Activated T-cell treated with anti-CD3 and anti-CD28 coated beads, Interleukin-2, amount 50 U/mL, for 4 hours (primary cell): ENCODE results near the gene RELA. TPM values are rescaled to one million over a fixed set of nuclear protein-coding genes. Genes with fewer than 3 reads are reported as not detected.
"Not testable (repeated sequence)": the region's sequence is repeated elsewhere in the genome, so short reads cannot be mapped to it uniquely, and the experiment has no call there.

ENCODE experiments used
- ATAC-seq, 2 donors: fragments of 200-7000 bp; cut with Tn5 transposase; one replicate each; pipeline ENCODE4 v1.10.0; 2021
- DNase-seq: peaks from one replicate; pipeline ENCODE4 v3.0.0-alpha.2; 2020
- H3K27me3 Mint-ChIP-seq: one replicate; pipeline ENCODE4 v1.8.0; 2021; ENCODE audit warnings: low read depth, mixed read lengths
- H3K36me3 Mint-ChIP-seq: one replicate; pipeline ENCODE4 v1.8.0; 2022; ENCODE audit warnings: mixed read lengths; ENCODE audit not compliant: insufficient read depth
- H3K4me1 Mint-ChIP-seq: one replicate; pipeline ENCODE4 v1.8.0; 2021; ENCODE audit warnings: low read depth, mixed read lengths
- H3K4me3 Mint-ChIP-seq: one replicate; pipeline ENCODE4 v1.8.0; 2021; ENCODE audit warnings: mild to moderate bottlenecking, moderate library complexity, mixed read lengths
- H3K9me3 Mint-ChIP-seq: one replicate; pipeline ENCODE4 v1.8.0; 2021; ENCODE audit warnings: mixed read lengths
- total RNA-seq, 3 donors: library from RNA; stranded (reverse); gene quantifications; one replicate each; pipeline ENCODE4 v1.2.1, GENCODE V29; 2021

RELA gene
- total RNA-seq, 3 donors from 2014 or later = 108 to 118 (median 111) TPM

DNA sequence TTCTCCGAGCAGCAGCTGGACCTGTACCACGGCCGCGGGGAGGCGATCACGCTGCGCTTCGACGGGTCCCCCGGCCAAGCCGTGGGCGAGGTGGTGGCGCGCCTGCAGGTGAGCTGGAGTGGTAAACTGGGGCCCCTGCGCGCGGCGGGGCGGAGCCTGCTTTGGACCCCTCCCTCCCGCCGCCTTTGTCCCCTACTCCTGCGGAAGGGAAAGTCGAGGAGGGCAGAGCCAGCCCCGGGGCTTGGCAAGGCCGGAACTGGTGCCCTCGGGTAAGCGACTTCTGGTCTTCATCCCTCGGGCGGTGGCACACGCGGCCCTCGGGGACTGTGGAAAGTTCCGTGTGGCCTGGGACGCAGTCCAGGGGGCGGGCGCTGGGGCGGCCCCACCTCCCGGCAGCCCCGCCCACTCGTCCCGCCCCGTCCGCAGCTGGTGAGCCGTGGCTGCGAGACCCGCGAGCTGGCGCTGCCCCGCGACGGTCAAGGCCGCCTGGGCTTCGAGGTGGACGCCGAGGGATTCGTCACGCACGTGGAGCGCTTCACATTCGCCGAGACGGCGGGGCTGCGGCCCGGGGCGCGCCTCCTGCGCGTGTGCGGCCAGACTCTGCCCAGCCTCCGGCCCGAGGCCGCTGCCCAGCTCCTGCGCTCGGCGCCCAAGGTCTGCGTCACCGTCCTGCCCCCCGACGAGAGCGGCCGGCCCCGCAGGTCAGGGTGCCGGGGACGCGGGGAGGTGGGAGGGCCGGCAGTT is 15.6 kb downstream of the RELA start:
- Mint-ChIP-seq H3K4me3 (no peak overlapping the region), H3K9me3 (no peaks in the 10 kb centered on the region), H3K27me3 (no peaks in the 10 kb centered on the region), H3K4me1 (peaks cover 23% of the 10 kb centered on the region), H3K36me3 (peaks cover 15% of the 10 kb centered on the region)
- ATAC-seq (no peak), DNase-seq (peak; percentile 3)

GRCh38 chr11:65646288-65646957 is 16.3 kb downstream of the RELA start:
- H3K4me3 Mint-ChIP-seq = no peak overlapping the region
- H3K27me3 Mint-ChIP-seq = no peaks in the 10 kb centered on the region
- no peaks in the 10 kb centered on the region for H3K9me3 Mint-ChIP-seq
- ATAC-seq (no peak), DNase-seq (no peak)
- H3K4me1 Mint-ChIP-seq = peaks cover 23% of the 10 kb centered on the region
- H3K36me3 Mint-ChIP-seq = peaks cover 15% of the 10 kb centered on the region

- H3K36me3 Mint-ChIP-seq = peaks cover 15% of the 10 kb centered on the region
Observed at GRCh38 chr11:65645710-65646109, 17.0 kb downstream of the RELA start.

GRCh38 chr11:65644837-65645236 is 17.9 kb downstream of the RELA start:
- Mint-ChIP-seq H3K4me1 (peaks cover 30% of the 10 kb centered on the region), H3K9me3 (no peaks in the 10 kb centered on the region), H3K4me3 (no peak overlapping the region), H3K36me3 (peaks cover 13% of the 10 kb centered on the region), H3K27me3 (no peaks in the 10 kb centered on the region)
- ATAC-seq (no peak), DNase-seq (no peak)

More at GRCh38 chr11:65645710-65646109, 17.0 kb downstream of the RELA start:
- H3K4me3 Mint-ChIP-seq = no peak overlapping the region
- H3K27me3 Mint-ChIP-seq = no peaks in the 10 kb centered on the region
- no peak for DNase-seq
- ATAC-seq = no peak
- no peaks in the 10 kb centered on the region for H3K9me3 Mint-ChIP-seq
- H3K4me1 Mint-ChIP-seq = peaks cover 22% of the 10 kb centered on the region

GRCh38 chr11:65643971-65644370 is 18.7 kb downstream of the RELA start:
- DNase-seq = no peak
- Mint-ChIP-seq H3K27me3 (no peaks in the 10 kb centered on the region), H3K4me3 (no peak overlapping the region), H3K36me3 (peaks cover 13% of the 10 kb centered on the region), H3K4me1 (peaks cover 39% of the 10 kb centered on the region), H3K9me3 (no peaks in the 10 kb centered on the region)
- ATAC-seq = peak in 1 of 2 donors; percentile 34

GRCh38 chr11:65642014-65642671 is 20.6 kb downstream of the RELA start:
- DNase-seq = no peak
- ATAC-seq = no peak
- Mint-ChIP-seq H3K4me3 (peak overlapping the region; percentile 89), H3K27me3 (no peaks in the 10 kb centered on the region), H3K9me3 (no peaks in the 10 kb centered on the region), H3K36me3 (peaks cover 10% of the 10 kb centered on the region), H3K4me1 (peaks cover 51% of the 10 kb centered on the region)

- ATAC-seq (no peak), DNase-seq (no peak)
- Mint-ChIP-seq H3K27me3 (no peaks in the 10 kb centered on the region), H3K9me3 (no peaks in the 10 kb centered on the region), H3K4me3 (peak overlapping the region; percentile 89), H3K36me3 (peaks cover 12% of the 10 kb centered on the region), H3K4me1 (peaks cover 55% of the 10 kb centered on the region)
Observed at GRCh38 chr11:65641297-65642013, 21.3 kb downstream of the RELA start.

- Mint-ChIP-seq H3K4me1 (peaks cover 55% of the 10 kb centered on the region), H3K4me3 (peak overlapping the region; percentile 89), H3K9me3 (no peaks in the 10 kb centered on the region), H3K36me3 (peaks cover 11% of the 10 kb centered on the region), H3K27me3 (no peaks in the 10 kb centered on the region)
- ATAC-seq = no peak
- DNase-seq = no peak
Observed at GRCh38 chr11:65640483-65641296, 22.0 kb downstream of the RELA start.

- no peaks in the 10 kb centered on the region for H3K9me3 Mint-ChIP-seq
- ATAC-seq (no peak), DNase-seq (peak; percentile 43)
- peak overlapping the region; percentile 89 for H3K4me3 Mint-ChIP-seq
- H3K4me1 Mint-ChIP-seq = peaks cover 55% of the 10 kb centered on the region
- peaks cover 8% of the 10 kb centered on the region for H3K36me3 Mint-ChIP-seq
- H3K27me3 Mint-ChIP-seq = no peaks in the 10 kb centered on the region
Observed at GRCh38 chr11:65639623-65640482, 22.9 kb downstream of the RELA start.

GRCh38 chr11:65639228-65639597 is 23.5 kb downstream of the RELA start:
- H3K4me3 Mint-ChIP-seq = peak overlapping the region; percentile 89

DNA sequence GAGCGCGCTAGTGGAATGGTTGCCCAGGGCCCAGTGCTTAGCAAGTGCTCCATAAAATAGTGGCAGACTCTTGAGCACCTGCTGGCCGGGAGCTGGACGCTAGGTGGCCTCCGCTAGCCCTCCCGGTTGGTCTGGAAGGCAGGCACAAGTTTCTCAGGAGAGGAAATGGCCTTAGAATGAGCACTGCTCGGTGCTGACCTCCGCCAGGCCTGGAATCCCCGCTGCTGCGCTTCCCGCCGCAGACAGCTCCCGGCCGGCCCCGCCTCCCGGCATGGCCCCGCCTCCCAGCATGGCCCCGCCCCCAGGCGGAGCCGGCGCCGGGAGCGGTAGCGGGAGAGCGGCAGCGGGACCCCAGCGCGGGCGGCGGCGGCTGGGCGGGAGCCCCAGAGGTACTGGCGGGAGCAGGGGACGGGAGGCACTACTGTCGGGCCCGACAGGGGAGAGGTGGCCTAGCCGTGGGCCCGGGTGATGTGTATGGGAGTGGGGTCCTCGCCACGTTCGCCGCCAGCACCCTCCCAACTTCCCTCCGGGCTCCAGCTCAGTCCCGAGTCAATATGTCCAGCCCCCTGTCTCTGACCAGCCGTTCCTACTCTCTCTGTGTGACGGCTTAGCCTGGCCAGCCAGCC is 24.8 kb downstream of the RELA start, which contains the start of gene SIPA1:
TSS of gene SIPA1 (plus strand) at position 308 of the 626 bp plus-strand sequence. CDS start 2,821 bp downstream, outside the sequence.
- peaks cover 6% of the 10 kb centered on the region for H3K36me3 Mint-ChIP-seq
- peak within 1 kb of the TSS; percentile 89 for H3K4me3 Mint-ChIP-seq
- peaks cover 52% of the 10 kb centered on the region for H3K4me1 Mint-ChIP-seq
- H3K27me3 Mint-ChIP-seq = no peaks in the 10 kb centered on the region
- DNase-seq (peak; percentile 68), ATAC-seq (peak; percentile 80)
- no peaks in the 10 kb centered on the region for H3K9me3 Mint-ChIP-seq

More at GRCh38 chr11:65639228-65639597, 23.5 kb downstream of the RELA start:
- H3K36me3 Mint-ChIP-seq, ATAC-seq, H3K9me3 Mint-ChIP-seq, DNase-seq, H3K27me3 Mint-ChIP-seq: not testable (repeated sequence)
- peaks cover 55% of the 10 kb centered on the region for H3K4me1 Mint-ChIP-seq

DNA sequence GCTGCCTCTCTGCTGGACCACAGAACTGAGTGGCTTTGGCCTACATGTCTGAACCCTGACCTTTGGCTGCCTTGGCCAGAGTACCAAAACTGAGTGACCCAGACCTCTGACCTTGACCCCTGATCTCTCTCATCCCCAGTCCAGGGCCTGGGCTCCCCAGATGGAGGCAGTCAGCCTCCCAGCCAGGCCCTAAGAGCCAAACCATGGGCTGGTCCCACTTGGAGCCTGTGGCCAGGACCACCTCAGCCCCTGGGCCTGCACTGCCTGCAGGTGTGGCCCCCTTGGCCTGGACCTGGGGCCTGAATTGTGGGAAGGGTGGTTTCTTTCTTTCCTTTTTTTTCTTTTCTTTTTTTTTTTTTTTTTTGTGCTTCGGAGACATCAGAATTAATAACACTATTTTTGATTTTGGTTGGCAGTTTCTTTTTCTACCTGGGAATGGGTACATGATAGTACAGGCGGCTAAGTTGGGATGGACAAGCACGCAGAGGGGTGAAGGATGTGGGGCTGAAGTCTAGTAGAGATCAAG is 25.6 kb downstream of the RELA start:
- Mint-ChIP-seq H3K27me3 (no peaks in the 10 kb centered on the region), H3K4me1 (peaks cover 52% of the 10 kb centered on the region), H3K36me3 (peaks cover 6% of the 10 kb centered on the region), H3K4me3 (peak overlapping the region; percentile 89), H3K9me3 (no peaks in the 10 kb centered on the region)
- no peak for ATAC-seq
- no peak for DNase-seq
